ENCODE measurements around the gene DNAJC4. TPM values are rescaled to one million over a fixed set of nuclear protein-coding genes. Genes with fewer than 3 reads are reported as not detected.

DNAJC4 gene
- total RNA-seq, 4 donors from 2014 or later = 10.9 to 48.6 (median 21.9) TPM

GRCh38 chr11:64250415-64251015 lies 20.2 kb downstream of the DNAJC4 start:
- Histone ChIP-seq H3K27ac (peak overlapping the region in 1 of 3 donors; percentile 30), H3K36me3 (peaks cover 0 to 2% of the 10 kb centered on the region in 2 donors), H3K27me3 (no peaks in the 10 kb centered on the region), H3K4me1 (peaks cover 30 to 31% of the 10 kb centered on the region in 2 donors), H3K9me3 (no peaks in the 10 kb centered on the region), H3K4me3 (replicated peaks in 1 of 3) (peak overlapping the region in 1 of 3 donors; percentile 83)
- no peak for DNase-seq
- intact Hi-C loops (cut with DNase I) = no loop called here
- no peak for TF ChIP-seq POLR2A (IDR thresholded peaks at IDR 0.05)
- TF ChIP-seq CTCF (IDR thresholded peaks at IDR 0.05) = no peak
- WGBS, 2 donors = 18 to 43% methylated on average over 6 to 11 of the region's 13 CpGs

GRCh38 chr11:64251016-64251752 lies 20.8 kb downstream of the DNAJC4 start, which contains the start of gene PLCB3:
PLCB3 (plus strand) TSS chr11:64251530; CDS start chr11:64251650, 120 bp downstream.
- H3K36me3 ChIP-seq = peaks cover 0 to 3% of the 10 kb centered on the region in 2 donors
- H3K4me1 ChIP-seq = peaks cover 25 to 30% of the 10 kb centered on the region in 2 donors
- peak within 1 kb of the TSS; percentile 31 to 83 (median 68) for H3K4me3 ChIP-seq (replicated peaks in 1 of 3)
- peak within 1 kb of the TSS in 2 of 3 donors; percentile 36 for H3K27ac ChIP-seq
- peak; percentile 47 to 99 (median 78) for TF ChIP-seq CTCF (IDR thresholded peaks at IDR 0.05)
- peak in 1 of 2 donors; percentile 81 for TF ChIP-seq POLR2A (IDR thresholded peaks at IDR 0.05)
- H3K27me3 ChIP-seq = no peaks in the 10 kb centered on the region
- no peaks in the 10 kb centered on the region for H3K9me3 ChIP-seq
- intact Hi-C loops (cut with DNase I) = no loop called here
- peak; percentile 56 to 57 for DNase-seq
- WGBS, 2 donors = 1% methylated on average over 16 of the region's 75 CpGs; no CpG with 5 or more reads in 1 of the 2 donors

GRCh38 chr11:64251753-64252002 lies 21.3 kb downstream of the DNAJC4 start:
- Histone ChIP-seq H3K27me3 (no peaks in the 10 kb centered on the region), H3K36me3 (peaks cover 0 to 7% of the 10 kb centered on the region in 2 donors), H3K9me3 (no peaks in the 10 kb centered on the region), H3K4me1 (peaks cover 25 to 30% of the 10 kb centered on the region in 2 donors), H3K4me3 (replicated peaks in 1 of 3) (peak overlapping the region; percentile 31 to 83 (median 68)), H3K27ac (peak overlapping the region in 1 of 3 donors; percentile 36)
- intact Hi-C loops (cut with DNase I) = no loop called here
- WGBS, 2 donors = 3 to 7% methylated on average over 9 to 11 of the region's 18 CpGs
- no peak for TF ChIP-seq CTCF (IDR thresholded peaks at IDR 0.05)
- no peak for TF ChIP-seq POLR2A (IDR thresholded peaks at IDR 0.05)
- DNase-seq = no peak

- H3K9me3 ChIP-seq = no peaks in the 10 kb centered on the region
- H3K36me3 ChIP-seq = peaks cover 0 to 9% of the 10 kb centered on the region in 2 donors
- H3K27me3 ChIP-seq = no peaks in the 10 kb centered on the region
- H3K27ac ChIP-seq = peak overlapping the region in 2 of 3 donors; percentile 36
- peaks cover 25 to 30% of the 10 kb centered on the region in 2 donors for H3K4me1 ChIP-seq
- TF ChIP-seq CTCF (IDR thresholded peaks at IDR 0.05) (peak in 4 of 6 experiments; percentile 10 to 26 (median 14)), POLR2A (IDR thresholded peaks at IDR 0.05) (peak in 1 of 2 donors; percentile 17)
- intact Hi-C loops (cut with DNase I) = no loop called here
- H3K4me3 ChIP-seq (replicated peaks in 1 of 3) = peak overlapping the region; percentile 31 to 83 (median 68)
- DNase-seq = peak; percentile 57 to 63
- 6 to 11% methylated on average over 19 to 23 of the region's 23 CpGs for WGBS, 2 donors
These were observed 21.9 kb downstream of the DNAJC4 start for GRCh38 chr11:64252003-64252872.

All from thyroid gland (tissue), 4 donors.